ENCODE results near the gene LMAN2L.
"Not testable (repeated sequence)": the region's sequence is repeated elsewhere in the genome, so short reads cannot be mapped to it uniquely, and the experiment has no call there.

The LMAN2L gene

DNA sequence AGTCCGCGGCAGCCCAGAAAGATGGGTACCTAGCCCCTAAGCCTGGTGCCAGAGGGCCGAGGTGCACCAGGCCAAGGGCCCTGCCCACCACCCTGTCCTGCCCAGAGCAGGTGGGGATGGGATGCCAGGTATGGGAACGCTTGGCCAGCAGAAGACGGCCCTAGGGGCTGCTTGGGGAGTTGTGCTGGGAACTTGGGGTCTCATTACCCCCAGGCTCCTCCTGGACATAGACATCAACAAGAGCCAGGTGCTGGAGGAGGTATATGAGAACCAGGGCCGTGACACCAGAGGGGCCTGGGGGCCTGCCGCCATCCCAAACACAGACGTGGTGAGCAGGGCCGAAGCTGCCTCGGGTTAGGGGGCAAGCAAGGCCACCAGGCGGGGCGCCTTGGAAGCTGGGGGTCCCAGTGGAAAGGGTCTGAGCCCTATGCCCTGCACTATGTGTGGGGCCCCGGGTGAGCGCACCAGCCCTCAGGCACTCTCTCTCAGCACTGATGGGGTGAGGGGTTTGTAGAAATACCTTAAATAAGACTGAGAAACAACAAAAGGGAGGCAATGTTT lies 50.4 kb downstream of the LMAN2L start:
- DNase-seq (ENCODE audit: extremely low read depth in 1 of 2, low read depth in 1 of 2): no peak

DNA sequence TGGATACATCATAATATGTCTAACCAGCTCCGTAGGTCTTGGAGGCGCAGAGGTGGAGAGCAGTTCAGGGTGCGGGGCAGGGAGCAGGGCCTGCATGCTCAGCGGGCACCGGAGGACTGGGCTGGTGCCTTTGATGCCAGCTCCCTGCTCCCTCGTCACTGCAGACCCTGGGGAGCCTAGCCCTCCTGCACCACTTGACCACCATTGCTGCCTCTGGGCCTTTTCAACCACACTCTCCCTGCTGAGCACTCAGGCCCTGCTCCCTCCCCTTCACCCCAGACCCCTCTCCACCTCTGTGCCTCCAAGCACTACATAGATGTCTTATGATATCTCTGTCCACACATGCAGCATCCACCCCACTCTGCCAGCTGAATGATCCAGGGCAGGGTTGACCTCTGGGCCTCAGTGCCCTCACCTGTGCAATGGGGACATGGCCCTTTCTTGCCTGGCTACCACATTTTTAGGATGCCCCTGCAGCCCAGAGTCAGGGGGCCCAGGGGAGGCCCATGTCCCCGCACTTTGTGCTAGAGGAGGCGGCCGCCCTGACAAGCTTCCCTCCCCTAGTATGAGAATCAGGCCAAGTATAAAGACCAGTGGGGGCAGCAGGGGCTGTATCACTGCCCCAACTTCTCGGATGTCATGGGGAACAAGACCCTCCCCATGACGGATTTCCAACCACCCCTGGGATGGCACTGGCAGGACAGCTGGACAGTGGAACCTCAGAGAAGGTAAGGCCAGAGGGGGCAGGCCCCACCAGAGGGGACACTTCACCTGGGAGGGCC lies 51.0 kb downstream of the LMAN2L start:
- DNase-seq (ENCODE audit: extremely low read depth in 1 of 2, low read depth in 1 of 2): no peak

DNA sequence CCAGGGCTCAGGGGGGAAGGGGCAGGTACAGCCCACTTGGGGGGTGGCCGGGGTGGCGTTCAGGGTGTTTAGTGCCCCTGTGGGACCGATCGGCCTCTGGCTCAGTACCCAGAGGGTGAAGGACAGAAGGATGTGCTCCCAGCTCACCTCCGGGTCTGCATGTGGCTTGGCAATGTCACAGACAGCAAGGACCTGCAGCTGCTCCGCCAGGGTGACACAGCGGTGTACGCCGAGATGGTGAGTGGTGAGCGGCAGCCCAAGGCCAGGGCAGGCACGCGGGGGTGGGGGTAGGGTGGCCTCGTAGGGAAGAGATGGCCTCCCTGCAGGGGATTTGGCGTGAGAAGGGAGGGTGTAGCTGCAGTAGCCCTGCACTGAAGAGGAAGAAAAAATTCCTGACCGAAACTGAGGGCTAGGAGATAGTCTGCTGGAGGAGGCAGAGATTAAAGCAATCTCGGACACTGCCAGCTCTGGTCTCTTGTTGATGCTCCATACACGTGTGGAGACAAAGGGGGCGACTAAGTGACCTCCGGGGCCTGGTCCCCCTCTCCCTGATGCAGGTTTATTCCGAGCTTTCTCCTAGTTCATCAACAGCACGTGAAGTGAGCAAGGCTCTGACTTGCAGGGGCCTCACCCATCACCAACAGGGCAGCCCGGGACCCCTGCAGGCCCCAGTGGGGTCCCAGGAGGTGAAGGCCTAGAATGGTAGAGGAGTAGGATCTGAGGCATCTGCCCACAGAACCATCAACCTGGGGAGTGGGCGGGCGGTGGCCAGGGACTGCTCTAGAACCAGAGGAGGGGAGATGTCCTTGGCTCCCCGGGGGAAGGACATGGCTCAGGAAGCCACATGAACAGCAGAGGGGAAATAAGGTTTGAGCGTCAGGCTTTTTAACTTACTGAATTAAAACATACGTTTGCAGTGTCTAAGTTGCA lies 51.9 kb downstream of the LMAN2L start:
- no peak for DNase-seq (ENCODE audit: extremely low read depth in 1 of 2, low read depth in 1 of 2)

DNA sequence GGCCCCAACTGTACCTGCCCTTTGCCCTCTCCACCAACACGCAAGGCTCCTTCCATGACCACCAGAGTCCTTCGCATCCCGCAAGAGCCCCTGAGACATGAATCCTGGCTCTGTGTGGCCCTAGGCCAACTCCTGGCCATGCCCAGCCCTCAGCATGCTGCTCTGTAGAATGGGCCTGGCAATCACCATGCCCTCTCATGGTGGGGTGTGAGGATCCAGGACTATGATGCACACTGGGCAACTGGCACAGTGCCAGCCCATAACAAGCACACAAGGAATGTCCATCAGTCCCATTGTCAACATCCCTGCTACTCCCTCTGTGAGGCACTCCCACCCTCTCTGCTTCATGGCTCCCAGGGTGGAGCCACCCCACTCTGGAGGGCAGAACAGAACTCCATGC lies 52.6 kb downstream of the LMAN2L start:
- DNase-seq (ENCODE audit: extremely low read depth in 1 of 2, low read depth in 1 of 2): no peak

DNA sequence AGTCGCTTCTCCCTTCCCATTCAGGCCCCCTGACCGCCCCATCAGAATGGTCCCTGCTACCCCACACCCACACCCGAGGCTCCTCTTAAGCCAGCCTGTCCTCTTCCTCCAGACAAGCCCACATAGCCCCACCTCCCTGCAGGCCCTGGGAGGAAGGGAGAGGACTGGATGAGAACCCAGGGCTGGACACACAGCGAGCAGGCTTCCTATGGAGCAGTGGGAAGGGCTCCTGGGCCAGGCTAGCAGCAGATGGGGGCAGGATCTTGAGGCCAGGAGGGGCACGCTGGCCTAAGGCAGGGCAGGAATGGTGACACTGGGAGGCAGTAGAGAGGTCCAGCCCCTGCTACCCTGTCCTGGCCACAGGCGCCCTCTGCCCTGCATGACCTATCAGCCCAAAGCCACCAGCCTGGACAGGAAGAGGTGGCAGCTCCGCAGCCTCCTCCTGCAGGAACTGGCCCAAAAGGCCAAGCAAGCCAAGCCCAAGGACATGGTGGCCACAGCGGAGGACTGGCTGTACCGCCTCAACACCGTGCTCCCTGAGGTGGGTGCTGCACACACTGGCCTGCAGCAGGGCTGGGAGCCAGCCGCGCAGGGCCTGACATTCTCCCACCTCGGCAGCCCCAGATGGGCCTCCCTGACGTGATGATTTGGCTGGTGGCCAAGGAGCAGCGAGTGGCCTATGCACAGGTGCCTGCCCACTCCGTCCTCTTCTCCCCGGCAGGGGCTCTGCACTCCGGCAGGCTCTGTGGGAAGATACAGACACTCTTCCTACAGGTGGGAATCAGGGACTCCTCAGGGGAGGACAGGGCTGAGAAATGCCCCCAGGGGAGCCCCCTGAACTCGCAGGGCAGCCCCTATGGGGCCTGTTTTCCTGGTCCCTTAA lies 54.0 kb downstream of the LMAN2L start:
- no peak for DNase-seq (ENCODE audit: extremely low read depth in 1 of 2, low read depth in 1 of 2)

DNA sequence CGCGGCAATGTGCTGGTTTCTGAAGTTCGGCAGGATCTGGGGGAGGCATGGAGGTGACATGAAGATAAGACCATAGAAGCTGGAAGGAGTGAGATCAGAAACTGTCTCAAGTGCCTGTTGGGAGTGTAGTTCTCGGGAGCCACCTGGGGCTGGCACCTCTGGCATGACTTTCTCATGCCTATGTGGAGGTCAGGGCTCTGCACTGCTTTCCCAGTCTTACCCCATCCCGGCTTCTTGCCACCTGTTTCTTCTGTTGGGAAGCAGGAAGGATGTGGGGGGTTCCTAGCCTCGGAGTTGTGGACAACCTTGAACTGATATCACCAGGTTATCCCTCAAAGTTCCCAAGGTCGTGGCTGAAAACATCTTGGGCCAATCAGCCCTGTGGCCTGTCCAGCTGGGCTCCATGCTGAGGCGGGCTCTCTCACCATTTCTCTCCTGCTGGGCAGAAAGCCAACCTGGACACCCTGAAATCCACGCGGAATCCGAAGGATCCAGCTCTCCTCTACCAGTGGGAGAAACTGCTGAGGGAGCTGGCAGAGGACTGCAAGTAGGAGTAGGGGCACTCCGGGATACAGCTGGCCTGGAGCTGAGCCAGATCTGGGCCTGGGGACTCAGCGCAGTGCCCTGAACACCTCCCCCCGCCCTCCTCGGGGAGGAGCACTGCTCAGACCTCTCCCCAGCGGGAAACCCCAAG lies 54.8 kb downstream of the LMAN2L start:
- no peak for DNase-seq (ENCODE audit: extremely low read depth in 1 of 2, low read depth in 1 of 2)

DNA sequence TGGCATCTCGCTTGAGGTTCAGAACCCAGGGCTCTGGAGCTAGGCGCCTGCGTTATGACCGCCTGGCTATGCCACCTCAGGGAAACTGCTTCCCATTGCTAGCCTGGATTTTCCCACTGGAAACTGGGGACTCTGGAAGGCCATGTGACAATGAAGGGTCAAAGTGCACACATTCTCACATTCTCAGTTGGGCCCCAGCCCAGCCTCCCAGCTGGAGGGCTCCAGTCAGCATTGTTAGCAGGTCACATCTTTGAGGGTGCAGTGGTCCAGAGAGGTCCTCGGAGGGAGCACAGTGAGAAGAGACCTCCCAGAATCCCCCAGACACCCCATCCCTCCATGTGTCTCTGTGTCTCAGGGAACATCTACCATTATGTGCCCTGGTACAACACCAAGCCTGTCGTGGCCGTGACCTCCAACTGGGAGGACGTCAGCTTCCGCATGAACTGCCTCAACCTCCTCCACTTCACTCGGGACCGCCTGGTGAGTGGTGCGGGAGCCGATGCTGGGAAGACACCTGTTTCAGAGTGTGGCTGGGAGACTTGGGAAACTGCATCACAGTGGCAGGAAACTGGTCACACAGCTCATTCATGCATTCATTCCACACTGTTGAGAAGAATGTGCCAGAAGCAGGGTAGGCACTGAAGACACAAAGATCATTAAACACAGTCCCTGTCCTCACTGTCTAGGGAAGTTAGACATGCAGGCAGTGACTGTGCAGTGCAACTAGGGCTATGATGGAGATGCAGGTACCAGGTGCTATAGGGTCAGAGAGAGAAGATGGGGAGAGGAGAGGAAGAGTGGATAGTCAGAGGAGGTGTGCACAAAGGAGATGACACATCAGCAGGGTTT lies 55.7 kb downstream of the LMAN2L start:
- no peak for DNase-seq (ENCODE audit: extremely low read depth in 1 of 2, low read depth in 1 of 2)

DNA sequence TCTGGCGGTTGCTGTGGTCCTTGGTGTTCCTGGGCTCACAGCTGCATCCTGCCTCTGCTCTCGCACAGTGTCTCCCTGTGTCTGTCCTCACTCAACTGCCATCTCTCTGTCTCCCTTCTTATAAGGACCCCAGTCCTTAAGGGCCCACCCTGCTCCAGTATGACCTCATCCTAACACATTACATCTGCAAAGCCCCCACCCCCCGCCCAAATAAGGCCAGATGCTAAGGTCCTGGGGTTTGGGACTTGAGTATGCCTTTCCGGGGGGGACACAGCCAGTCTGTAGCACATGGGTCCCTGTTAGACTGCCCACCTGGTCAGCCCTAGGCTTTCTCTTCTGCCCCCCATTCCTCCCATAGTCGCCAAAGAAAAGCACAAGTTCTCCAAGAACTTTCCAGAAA lies 56.6 kb downstream of the LMAN2L start:
- DNase-seq (ENCODE audit: extremely low read depth in 1 of 2, low read depth in 1 of 2): no peak

DNA sequence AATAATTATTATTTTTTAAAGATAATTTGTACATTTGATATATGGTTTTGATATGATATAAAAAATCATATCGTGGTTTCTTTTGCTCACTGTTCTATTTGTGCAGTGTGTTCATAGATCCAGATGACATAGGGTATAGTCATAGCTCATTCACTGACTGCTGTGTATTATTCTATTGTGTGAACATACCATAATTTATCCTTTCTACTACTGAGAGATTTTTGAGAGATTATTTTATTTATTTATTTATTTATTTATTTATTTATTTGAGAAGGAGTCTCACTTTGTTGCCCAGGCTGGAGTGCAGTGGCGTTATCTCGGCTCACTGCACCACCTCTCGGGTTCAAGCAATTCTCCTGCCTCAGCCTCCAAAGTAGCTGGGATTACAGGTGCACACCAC lies 58.3 kb downstream of the LMAN2L start:
- DNase-seq (ENCODE audit: extremely low read depth in 1 of 2, low read depth in 1 of 2): no peak

DNA sequence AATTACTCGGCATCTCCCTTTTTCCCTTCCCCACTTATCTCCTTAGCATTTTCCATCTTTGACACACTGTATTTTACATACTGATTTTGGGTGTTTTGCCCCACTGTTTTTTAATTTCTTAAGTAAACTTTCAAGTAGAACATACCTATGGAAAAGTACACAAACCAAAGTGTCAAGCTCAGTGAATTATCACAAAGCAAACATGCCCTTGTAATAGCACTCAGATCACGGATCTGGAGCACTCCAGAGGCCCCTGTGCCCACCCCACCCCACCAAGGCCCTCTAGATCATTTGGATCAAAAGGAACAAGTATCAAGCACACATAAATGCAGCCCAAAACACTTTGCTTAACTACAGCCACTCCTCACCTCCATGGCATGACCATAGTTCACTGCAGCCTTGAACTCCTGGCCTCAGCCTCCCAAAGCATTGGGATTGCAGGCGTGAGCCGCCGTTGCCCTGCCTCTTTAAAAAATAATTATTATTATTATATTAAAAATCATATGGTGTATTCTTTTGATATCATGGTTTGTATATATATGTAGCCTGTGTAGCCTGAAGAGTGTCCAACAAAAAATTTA lies 59.2 kb downstream of the LMAN2L start:
- no peak for DNase-seq (ENCODE audit: extremely low read depth in 1 of 2, low read depth in 1 of 2)

DNA sequence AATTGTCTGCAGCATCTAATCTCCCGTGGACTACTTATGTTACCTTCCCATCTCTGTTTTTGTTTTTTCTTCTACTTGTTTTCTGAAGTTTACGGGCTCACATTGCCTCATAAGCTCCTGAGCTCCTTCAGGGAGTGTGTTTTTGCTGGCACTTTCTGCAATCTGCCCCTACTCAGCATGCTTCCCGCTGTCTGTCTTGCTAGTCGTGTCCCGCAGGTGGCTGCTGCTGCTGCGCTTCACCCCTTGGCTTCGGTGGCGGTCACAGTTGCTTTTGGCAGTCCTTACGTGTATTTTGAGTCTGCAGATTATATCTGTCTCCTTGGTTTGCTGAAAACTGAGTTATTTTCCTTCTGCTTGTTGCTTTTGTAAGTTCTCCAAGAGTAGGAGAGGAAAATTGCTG lies 60.0 kb downstream of the LMAN2L start:
- no peak for DNase-seq (ENCODE audit: extremely low read depth in 1 of 2, low read depth in 1 of 2)

DNA sequence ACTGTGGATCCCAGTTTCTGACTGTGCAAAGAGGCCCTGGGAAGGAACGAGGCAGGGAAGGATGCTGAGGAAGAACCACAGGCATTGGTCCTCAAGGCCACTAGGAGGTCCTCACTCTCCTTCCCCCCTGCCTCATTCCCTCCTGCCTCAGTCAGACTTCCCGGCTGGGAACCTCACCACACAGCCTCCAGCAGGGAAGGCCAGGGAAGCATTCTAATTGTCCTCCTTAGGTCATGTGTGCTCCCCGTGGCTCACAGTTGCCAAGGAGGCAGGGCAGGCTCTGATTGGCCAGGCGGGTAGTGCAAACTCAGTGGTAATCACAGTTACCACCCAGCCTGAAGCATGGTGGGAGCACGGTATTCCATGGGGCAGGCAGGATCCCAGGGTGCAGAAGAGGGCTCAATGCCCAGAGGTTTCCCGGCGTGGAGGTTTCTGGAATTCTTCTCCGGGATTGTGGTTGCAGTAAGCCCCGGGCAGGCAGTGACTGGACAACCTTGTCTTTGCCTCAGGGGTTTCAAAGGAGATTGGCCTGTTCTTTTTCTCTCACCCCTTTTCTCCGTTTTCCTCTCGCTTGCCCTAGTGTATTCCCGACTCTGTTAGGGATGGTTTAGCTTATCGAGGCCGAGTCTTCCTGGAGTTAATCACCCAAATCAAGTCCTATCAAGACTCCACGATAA lies 70.2 kb downstream of the LMAN2L start:
- DNase-seq (ENCODE audit: extremely low read depth in 1 of 2, low read depth in 1 of 2): no peak

DNA sequence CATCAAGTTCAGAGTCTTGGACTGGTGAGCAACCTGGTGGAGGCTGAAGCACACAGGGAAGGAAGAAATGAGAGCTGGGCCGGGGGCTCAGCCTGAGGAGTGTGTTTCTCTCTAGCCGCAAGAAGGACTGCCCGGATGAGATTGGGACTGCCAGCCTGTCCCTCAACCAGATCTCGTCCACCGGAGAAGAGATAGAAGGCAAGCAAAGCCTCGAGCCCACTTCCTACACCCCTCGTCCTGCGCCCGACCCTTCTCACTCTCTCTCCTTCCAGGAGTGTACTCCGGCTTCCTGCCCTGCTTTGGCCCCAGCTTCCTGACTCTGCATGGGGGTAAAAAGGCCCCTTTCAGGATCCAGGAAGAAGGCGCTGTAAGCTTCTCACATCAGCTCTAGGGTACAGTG lies 71.1 kb downstream of the LMAN2L start:
- DNase-seq (ENCODE audit: extremely low read depth in 1 of 2, low read depth in 1 of 2): no peak

DNA sequence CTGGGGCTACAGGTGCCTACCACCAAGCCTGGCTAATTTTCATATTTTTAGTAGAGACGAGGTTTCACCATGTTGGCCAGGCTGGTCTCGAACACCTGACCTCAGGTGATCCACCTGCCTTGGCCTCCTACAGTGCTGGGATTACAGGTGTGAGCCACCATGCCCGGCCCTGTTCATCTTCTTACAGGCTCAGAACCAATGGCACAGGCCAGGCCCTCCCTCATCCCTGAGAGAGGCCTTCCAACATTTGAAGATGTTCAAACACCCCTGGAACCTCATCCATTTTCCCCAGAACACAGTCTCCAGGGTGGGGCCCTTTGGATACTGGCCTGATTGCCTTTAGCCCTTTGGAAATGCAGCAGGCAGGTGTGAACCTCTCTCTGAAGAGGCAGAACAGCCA lies 74.1 kb downstream of the LMAN2L start:
- DNase-seq (ENCODE audit: extremely low read depth in 1 of 2, low read depth in 1 of 2): not testable (repeated sequence)

DNA sequence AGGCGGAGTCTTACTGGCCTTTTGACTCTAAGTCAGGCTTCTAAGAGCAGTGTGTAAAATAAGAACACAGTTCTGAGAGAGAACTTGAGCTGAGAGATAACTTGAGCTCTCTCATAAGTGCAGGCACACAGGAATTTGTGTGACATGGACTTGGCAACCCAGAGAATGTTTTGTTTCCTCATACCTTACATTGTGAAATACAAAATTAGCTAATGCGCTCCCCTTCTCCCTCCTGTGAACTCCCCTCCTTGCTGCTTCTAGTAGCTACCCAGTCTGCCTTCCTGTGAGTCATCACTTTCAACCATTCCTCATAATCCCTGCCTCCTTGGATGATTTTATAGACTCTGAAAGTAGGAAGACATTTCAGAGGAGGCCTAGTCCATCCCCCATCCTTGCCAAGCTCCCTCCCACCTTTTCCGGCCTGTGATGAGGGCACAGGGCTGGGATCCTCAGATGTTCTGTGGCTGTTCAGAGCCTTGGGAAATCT lies 74.7 kb downstream of the LMAN2L start:
- no peak for DNase-seq (ENCODE audit: extremely low read depth in 1 of 2, low read depth in 1 of 2)

DNA sequence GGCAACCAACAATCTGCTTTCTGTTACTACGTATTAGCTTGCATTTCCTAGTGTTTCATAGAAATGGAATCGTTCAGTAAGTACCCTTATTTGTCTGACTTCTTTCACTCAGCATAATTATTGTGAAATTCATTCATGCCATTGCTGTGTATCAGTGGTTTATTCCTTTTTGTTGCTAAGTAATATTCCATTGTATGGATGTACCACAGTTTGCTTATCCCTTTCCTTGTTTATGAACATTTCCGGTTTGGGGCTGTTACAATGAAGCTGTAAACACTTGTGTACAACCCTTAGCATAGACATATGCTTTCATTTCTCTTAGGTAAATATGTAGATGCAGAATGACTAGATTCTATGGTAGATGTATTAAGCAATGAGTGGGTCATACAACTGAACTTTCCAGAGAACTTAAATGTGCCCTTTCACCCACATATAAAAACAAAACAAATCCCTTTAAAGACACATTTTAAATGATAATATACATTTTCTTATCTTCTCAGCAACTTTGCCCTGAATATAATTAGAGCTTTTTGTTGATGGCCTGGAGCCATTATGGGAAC lies 75.4 kb downstream of the LMAN2L start:
- no peak for DNase-seq (ENCODE audit: extremely low read depth in 1 of 2, low read depth in 1 of 2)

DNA sequence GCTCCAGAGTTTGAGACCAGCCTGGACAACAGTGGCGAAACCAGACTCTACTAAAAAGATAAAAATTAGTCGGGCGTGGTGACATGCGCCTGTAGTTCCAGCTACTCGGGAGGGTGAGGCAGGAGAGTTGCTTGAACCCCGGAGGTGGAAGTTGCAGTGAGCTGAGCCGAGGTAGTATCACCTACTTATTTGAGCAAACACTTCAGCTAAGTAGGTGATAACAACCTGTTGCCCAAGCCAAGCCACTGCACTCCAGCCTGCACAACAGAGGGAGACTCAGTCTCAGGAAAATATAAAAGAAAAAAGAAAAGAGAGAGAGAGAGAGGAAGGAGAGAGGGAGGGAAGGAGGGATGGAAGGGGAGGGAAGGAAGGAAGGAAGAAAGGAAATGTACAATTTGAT lies 76.0 kb downstream of the LMAN2L start:
- no peak for DNase-seq (ENCODE audit: extremely low read depth in 1 of 2, low read depth in 1 of 2)

DNA sequence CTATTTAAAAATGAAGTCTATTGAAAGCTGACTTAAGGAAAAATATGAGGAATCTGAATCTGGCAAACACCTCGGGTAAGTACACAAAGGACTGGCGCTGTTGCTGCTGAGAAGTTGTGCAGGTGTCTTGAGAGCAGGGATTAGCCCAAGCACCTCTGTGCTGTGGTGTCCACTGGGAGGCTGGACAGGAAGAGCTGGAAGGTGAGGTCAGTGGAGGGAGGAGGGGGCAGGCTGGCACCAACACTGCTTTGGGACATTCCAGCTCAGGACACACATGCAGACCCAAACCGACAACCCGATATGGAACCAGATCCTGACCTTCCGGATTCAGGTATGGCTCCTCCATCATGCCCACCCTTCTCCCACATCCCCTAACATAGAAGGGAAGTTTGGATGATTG lies 76.7 kb downstream of the LMAN2L start:
- DNase-seq (ENCODE audit: extremely low read depth in 1 of 2, low read depth in 1 of 2): no peak

Measured in activated CD8-positive, alpha-beta memory T cell treated with anti-CD3 and anti-CD28 coated beads for 1 hour (primary cell).